Measurements from ENCODE around the gene REXO1. TPM values are rescaled to one million over a fixed set of nuclear protein-coding genes. Genes with fewer than 3 reads are reported as not detected.
A peak's percentile ranks its signal among the peaks of the same experiment; 100 is the strongest.

The REXO1 gene
- total RNA-seq, 1 experiment from 2014 or later, result 52.2 TPM

DNA sequence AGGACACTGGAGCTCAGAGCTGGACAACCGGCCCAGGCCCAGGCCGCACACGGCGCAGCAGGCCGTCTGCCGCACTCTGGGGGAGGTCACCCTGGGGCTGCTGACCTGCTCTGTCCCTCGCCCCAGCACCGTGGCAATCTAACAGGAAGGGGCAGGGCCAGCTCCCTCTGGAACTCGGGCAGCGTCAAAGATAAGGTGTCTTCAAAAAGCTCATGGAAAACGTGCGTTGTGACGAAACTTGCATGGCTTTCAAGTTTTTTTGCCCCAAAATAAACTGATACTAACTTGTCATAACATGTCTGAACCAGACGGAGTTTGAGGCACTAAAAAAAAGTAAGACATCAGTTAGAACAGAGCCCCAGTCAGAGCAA, 24.0 kb downstream of the REXO1 start:
- ChIA-PET POLR2A (no interaction called here), RAD21 (ENCODE audit: low non-redundant PET in 1 of 2, low total read pairs in 2 of 2, uncharacterized antibody in 2 of 2, unreplicated experiment in 2 of 2) (no interaction called here), CTCF (no interaction called here)
- peaks cover 6 to 13% of the 10 kb centered on the region in 2 experiments for H3K36me3 ChIP-seq (ENCODE audit: control insufficient read depth in 1 of 2, insufficient read depth in 2 of 2, low read length in 2 of 2)
- H3K27me3 ChIP-seq (ENCODE audit: insufficient read depth, low read length), result no peaks in the 10 kb centered on the region
- BruUV-seq (replicated peaks), result TSS peak; percentile 30
- no peak for TF ChIP-seq CEBPB (IDR thresholded peaks at IDR 0.05; ENCODE audit: low read depth)
- TF ChIP-seq, protein P1, sequence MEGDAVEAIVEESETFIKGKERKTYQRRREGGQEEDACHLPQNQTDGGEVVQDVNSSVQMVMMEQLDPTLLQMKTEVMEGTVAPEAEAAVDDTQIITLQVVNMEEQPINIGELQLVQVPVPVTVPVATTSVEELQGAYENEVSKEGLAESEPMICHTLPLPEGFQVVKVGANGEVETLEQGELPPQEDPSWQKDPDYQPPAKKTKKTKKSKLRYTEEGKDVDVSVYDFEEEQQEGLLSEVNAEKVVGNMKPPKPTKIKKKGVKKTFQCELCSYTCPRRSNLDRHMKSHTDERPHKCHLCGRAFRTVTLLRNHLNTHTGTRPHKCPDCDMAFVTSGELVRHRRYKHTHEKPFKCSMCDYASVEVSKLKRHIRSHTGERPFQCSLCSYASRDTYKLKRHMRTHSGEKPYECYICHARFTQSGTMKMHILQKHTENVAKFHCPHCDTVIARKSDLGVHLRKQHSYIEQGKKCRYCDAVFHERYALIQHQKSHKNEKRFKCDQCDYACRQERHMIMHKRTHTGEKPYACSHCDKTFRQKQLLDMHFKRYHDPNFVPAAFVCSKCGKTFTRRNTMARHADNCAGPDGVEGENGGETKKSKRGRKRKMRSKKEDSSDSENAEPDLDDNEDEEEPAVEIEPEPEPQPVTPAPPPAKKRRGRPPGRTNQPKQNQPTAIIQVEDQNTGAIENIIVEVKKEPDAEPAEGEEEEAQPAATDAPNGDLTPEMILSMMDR (IDR thresholded peaks at IDR 0.05 in 2 of 3, conservative IDR thresholded peaks at IDR 0.05 in 1 of 3; ENCODE audit: borderline replicate concordance in 1 of 3, insufficient read depth in 1 of 3, low read depth in 2 of 3, low read length in 2 of 3), result no peak
- no peak for TF ChIP-seq POLR2AphosphoS5 (IDR thresholded peaks at IDR 0.05; ENCODE audit: low read depth, low read length)
- no peak for TF ChIP-seq ZNF274 (IDR thresholded peaks at IDR 0.05; ENCODE audit: low read depth, low read length)
- TF ChIP-seq SP1 (IDR thresholded peaks at IDR 0.05; ENCODE audit: low read depth), result no peak
- TF ChIP-seq RAD21 (IDR thresholded peaks at IDR 0.05; ENCODE audit: low read depth), result no peak
- TF ChIP-seq POLR2A (IDR thresholded peaks at IDR 0.05; ENCODE audit: borderline replicate concordance, extremely low read depth, insufficient read depth, insufficient read length), result no peak
- TF ChIP-seq, protein P2, sequence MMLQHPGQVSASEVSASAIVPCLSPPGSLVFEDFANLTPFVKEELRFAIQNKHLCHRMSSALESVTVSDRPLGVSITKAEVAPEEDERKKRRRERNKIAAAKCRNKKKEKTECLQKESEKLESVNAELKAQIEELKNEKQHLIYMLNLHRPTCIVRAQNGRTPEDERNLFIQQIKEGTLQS (IDR thresholded peaks at IDR 0.05), result no peak
- no peak for TF ChIP-seq EGR1 (IDR thresholded peaks at IDR 0.05; ENCODE audit: low read depth)
- TF ChIP-seq SIN3A (IDR thresholded peaks at IDR 0.05; ENCODE audit: low read depth), result no peak
- no peak for TF ChIP-seq ELF1 (IDR thresholded peaks at IDR 0.05; ENCODE audit: borderline replicate concordance, low read depth)
- TF ChIP-seq JUND (IDR thresholded peaks at IDR 0.05), result no peak
- no peak for TF ChIP-seq SRF (IDR thresholded peaks at IDR 0.05; ENCODE audit: low read depth)
- TF ChIP-seq, protein P3, sequence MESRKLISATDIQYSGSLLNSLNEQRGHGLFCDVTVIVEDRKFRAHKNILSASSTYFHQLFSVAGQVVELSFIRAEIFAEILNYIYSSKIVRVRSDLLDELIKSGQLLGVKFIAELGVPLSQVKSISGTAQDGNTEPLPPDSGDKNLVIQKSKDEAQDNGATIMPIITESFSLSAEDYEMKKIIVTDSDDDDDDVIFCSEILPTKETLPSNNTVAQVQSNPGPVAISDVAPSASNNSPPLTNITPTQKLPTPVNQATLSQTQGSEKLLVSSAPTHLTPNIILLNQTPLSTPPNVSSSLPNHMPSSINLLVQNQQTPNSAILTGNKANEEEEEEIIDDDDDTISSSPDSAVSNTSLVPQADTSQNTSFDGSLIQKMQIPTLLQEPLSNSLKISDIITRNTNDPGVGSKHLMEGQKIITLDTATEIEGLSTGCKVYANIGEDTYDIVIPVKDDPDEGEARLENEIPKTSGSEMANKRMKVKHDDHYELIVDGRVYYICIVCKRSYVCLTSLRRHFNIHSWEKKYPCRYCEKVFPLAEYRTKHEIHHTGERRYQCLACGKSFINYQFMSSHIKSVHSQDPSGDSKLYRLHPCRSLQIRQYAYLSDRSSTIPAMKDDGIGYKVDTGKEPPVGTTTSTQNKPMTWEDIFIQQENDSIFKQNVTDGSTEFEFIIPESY (IDR thresholded peaks at IDR 0.05; ENCODE audit: extremely low read depth, insufficient replicate concordance, low read length), result no peak
- no peak for DNase-seq (ENCODE audit: low read depth, low spot score)
- no peaks in the 10 kb centered on the region for H4K20me1 ChIP-seq (ENCODE audit: insufficient read depth)
- no peak overlapping the region for H3K4me3 ChIP-seq (replicated peaks in 1 of 2; ENCODE audit: low read depth in 1 of 2, low read length in 2 of 2)
- H3K9me3 ChIP-seq (ENCODE audit: control insufficient read depth in 1 of 2, insufficient read depth in 1 of 2, low read depth in 1 of 2, low read length in 2 of 2), result no peaks in the 10 kb centered on the region
- H2AFZ ChIP-seq (ENCODE audit: low read depth, low read length, poor library complexity, severe bottlenecking), result no peak overlapping the region
- H3K4me2 ChIP-seq (ENCODE audit: low read length), result no peak overlapping the region
- intact Hi-C loops (cut with micrococcal nuclease), result no loop called here
- H3K79me2 ChIP-seq (ENCODE audit: insufficient read depth, low read length), result peaks cover 7% of the 10 kb centered on the region; the same call in 1 of the 2 replicates
- peak overlapping the region; percentile 22; the same call in 1 of the 2 replicates for H3K27ac ChIP-seq (ENCODE audit: low read depth, low read length)
- ATAC-seq, result no peak
- H3K4me1 ChIP-seq (ENCODE audit: control insufficient read depth in 1 of 2, insufficient read depth in 2 of 2, low read length in 2 of 2), result peaks cover 4 to 7% of the 10 kb centered on the region in 2 experiments; a peak in 3 of 4 replicates
- no peaks in the 10 kb centered on the region for H3K9me2 ChIP-seq (ENCODE audit: insufficient read depth)
- no peak overlapping the region for H3K9ac ChIP-seq (ENCODE audit: low read length)
